C1 segment of cervical spinal cord (tissue), 14 donors: ENCODE data around the gene HAAO.

Experiments
- DNase-seq, 14 donors: peaks; one replicate each; lab custom pipeline; 2025; lab: John Stamatoyannopoulos, UW

The HAAO gene

DNA sequence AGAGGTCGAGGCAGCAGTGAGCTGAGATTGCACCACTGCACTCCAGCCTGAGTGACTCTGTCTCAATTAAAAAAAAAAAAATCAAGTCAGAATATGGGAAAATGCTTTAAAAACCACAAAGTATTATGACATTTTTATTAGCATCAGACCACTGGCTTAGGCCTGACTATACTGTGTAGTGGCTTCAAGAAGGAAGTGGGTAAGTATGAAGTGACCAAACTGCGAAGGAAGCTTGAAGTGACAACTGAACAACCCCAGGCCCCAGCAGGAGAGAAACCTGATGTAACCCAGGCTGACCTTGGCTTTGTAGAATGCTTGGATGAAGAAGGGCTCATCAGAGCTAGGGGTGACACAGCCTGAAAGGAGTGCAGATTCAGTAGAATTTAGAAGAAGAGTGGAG lies 21.4 kb upstream of the HAAO start:
- no peak for DNase-seq

DNA sequence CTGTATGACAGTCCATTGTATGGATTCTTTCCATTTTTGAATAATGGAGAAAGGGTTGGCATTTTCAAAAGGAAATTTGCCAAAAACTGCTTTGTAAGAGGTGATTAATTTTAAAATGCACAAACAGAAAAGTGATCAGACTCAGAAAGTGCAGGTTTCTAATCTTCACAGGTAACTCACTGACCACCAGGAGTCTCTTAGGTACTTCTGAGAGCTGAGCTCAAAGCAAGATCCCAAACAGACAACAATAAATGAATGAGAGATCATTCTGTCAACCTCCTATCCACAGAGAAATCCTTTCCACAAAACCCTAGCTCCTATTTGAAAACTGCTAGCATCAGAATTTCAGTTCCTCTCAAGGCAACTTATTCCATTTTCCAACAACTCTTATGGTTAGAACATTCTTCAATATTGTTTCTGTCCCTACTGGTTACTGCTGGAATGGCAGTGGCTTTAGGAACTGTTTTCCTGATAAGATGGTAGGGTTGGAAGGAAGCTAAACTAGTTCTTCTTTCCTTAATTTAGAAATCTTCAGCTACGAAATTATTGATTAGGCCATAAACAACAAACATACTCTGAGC lies 20.6 kb upstream of the HAAO start:
- DNase-seq = peak in 1 of 14 donors; percentile 1

DNA sequence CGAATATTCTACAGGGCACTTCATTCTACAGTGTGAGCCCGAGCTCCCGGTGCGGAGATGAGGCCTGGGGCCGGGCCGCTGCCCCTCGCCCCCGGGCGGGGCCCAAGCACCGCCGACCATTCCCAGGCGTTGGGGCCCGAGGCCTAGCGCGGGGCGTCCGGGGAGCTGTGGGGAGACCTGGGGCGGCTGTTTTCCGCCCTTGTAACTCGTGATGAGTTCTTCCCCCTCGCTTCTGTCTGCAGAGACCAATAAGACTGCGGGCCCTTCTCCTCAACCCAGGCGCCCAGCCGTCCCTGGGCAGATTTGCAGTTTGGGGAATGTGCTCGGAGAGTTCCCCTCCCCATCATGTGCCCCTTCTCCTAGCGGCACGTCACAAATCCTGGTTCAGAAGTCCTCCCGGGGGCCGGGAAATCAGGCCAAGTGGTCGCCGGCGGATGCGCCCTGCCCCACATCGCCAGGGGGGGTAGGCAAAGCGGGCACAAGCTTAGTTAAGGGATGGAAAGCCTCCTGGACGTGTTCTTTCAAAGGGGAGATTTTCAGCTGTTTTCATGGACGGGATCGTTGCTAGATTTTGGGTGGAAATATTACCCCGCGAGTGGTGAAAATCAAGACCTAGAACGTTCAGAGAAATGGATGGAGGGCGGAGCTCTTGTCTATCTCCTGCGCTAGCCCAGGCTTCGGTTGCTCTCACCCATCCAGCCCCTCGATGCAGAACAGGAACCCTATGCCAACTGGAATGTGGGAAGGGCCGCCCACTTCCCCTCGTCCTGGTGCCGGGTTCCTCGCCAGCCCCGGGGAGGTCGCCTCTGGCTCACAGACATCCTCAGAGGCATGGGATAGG lies 18.8 kb upstream of the HAAO start:
- peak in 11 of 14 donors; percentile 61 to 88 (median 76) for DNase-seq

DNA sequence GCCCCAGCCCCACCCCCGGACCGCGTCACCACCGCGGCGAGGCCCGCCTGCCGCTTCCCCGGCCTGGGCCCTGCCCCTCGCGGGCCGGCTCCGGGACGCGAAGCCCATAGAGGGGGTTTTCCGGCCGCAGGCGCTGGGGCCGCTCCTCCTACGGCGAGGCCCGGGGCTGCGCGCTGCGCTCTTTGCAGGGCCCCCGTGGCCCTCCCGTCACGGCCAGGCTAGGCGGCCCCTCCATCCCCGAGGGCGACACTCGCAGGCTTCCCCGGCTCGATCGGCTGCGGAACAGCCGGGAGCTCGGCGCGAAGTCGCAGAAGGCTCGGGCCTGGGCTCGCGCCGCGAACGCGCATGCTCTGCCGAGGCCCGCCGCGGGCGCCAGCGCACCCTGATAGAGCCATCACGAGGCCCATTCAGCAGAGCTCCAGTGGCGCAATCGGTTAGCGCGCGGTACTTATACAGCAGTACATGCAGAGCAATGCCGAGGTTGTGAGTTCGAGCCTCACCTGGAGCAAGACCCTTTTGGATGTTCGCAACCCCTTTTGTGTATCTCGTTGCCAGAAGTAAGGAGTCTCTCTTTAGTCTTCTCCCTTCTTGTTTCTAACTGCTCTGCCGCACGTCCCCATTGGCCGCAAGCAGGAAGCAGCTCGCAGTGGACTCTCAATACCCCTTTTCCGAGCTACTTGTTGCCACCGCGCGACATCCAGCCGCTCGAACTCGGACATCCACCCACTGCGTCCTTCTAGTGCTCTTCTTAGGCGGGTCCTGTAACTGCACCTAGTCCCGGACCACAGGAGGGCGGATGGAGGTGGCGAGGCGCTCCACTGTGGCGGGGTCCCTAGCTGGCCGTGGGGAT lies 18.0 kb upstream of the HAAO start:
- DNase-seq = peak; percentile 66 to 98 (median 94)

- DNase-seq = peak in 11 of 14 donors; percentile 78 to 98 (median 91)
Measured at GRCh38 chr2:42809819-42810120, 17.4 kb upstream of the HAAO start.

GRCh38 chr2:42809131-42809818 lies 16.9 kb upstream of the HAAO start:
- peak in 1 of 14 donors; percentile 14 for DNase-seq

DNA sequence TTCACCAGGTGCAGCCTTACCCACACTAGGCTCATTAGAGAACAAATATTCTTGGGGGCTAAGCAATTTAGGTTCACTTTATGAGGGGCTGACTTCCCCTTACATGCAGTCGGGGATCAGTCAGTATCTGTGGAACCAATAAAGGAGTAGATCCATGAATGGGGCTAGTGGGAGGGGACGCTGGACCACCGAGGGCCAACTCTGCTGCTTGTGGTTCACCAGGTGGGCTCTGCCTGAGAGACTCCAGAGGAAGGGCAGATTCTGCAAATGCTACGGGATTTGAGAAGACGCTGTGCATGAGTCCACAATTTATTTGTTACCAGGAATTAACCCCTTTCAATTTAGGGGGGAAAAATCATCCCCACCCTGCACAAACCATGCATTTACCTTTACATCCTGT lies 15.9 kb upstream of the HAAO start:
- DNase-seq = no peak

DNA sequence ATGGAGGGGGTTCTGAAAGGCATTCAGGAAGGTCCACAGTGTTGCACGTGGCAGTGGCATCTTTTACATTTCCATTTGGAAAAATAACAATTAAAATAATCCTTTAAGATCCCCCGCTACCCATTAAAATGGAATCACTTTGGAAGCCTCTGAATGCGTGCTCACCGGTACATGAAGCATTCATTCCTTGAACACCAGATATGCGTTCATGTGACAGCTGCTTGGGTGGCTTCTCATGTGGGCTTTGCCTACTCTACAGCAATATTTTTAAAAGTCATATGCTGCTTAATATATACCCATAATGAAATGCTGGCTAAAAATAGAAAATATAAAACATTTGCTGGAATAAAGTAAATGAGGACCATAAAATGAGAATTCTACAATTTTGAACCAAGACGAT lies 14.4 kb upstream of the HAAO start:
- DNase-seq = no peak

DNA sequence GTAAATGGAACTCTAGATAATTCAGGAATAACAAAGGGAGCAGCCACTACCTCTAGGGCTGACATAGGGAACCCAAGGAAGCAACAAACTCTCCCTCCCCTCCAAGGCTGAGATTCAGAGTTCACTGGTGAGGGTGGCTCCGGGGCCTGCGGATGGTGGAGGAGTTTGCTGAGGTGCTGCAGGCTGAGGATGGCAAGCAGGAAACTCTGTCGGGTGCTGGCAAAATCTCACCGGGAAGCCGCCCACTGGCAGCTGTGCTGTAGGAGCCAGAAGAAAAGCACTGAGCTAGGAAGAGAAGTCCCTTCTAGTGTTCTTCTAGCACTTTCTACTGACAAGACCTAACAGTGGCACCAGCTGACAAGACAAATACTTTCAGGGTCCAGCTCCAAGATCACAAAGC lies 12.5 kb upstream of the HAAO start:
- DNase-seq = no peak

GRCh38 chr2:42804338-42804737 lies 12.0 kb upstream of the HAAO start:
- no peak for DNase-seq

DNA sequence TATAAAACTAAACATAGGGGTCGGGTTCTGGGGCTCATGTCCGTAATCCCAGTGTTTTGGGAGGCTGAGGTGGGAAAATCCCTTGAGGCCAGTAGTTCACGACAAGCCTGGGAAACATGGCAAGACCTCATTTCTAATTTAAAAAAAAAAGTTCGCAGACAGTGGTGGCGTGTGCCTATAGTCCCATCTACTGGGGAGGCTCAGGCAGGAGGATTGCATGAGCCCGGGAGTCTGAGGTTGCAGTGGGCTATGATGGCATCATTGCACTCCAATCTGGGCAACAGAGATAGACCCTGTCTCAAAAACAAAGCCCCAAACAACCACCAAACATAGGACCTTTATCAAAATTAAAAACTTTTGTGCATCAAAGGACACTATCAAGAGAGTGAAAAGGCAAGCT lies 9.8 kb upstream of the HAAO start:
- no peak for DNase-seq

GRCh38 chr2:42801381-42801780 lies 9.0 kb upstream of the HAAO start:
- no peak for DNase-seq

DNA sequence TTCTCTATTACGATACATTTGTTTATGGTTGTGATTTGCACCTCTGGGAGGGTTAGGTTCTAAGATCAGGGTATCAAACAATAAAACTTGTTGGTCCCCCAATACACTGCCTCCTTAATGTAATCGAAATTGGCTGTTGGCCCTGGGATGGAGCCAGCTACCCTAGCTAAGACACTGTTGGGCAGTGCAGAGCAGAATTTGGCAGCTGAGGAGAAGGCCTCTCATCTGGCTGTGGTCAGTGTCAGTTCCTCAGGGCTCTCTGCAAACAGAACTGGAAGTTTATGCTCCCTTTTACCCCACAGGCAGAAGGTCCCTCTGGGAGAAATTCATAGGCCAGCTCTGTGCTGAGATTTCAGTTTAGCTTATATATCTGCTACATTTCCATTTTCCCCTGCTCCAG lies 8.6 kb upstream of the HAAO start:
- no peak for DNase-seq

- no peak for DNase-seq
Measured at GRCh38 chr2:42800461-42800962, 8.1 kb upstream of the HAAO start.

DNA sequence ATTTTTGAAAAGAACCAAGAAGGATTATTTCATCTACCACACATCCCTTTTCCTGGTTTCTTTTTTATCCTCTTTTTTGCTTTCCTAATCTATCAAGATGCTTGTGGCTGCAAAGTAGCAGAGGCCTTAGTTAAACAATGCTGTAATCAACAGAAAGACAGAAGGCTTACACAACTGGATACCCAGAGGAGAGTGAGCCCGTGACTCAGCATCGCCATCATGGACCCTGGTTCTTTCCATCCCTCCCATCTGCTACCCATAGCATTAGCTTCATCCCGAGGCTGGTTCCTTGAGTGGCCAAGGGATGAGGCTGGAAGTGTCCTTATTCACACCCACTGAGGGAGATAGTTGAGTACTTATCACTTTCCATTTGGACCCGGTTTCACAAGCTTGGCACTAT lies 7.5 kb upstream of the HAAO start:
- DNase-seq = no peak

DNA sequence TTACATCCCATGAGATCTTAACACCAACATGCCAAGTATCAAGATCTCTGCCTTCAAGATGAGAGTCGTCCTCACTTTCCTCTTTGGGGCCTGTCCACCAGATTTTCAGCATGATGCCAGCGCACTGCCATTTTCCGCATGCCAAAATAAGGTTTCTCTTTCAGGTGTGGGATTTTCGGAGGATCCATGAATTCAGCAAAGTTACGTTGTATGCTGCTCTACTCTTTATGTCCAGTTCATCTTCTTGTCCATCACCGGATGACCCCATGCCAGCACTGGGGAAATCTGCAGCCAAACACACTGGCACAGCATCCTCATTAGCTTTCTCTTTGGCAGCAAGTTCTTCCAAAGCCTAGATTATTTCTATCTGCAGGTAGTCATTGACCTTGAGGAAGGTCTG lies 4.9 kb upstream of the HAAO start:
- DNase-seq = no peak

GRCh38 chr2:42796427-42797248 lies 4.3 kb upstream of the HAAO start:
- no peak for DNase-seq

GRCh38 chr2:42795841-42796301 lies 3.5 kb upstream of the HAAO start:
- DNase-seq = no peak

- no peak for DNase-seq
Measured at GRCh38 chr2:42795275-42795674, 2.9 kb upstream of the HAAO start.

DNA sequence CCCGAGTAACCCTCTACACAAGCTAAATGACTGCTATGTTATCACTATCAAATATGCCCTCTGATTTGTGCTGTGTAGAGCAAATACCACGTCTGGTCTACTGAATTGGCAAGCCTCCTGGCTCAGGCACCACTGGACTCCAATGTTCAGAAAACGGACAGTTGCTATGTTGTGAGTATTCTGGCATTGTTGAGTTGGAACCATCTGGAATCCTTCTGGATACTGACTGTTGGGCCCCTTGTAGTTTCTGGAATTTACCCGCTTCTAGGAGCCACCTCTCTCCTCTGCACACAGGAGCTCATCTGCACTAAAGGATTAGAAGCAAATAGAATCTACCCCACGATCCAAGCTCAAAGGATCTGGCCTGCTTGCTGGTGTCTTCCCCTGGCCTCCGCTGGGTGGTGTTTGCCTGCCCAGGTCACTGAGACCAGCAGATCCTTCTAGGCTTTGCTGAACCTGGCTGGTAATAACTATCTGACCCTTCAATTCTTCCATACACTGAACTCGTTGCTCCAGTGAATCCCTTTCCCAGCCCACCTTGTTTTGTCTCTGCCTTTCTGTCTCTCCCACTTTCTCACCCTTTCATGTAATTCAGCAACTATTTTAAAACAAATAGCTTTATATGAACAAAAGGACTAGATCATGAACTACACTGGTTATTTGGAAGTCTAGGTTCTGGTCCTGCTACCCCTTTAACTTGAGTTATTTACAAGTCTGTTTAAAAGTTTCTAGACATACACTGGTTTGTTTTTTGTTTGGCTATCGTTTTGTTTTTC lies 2.1 kb upstream of the HAAO start:
- DNase-seq = no peak
